Measurements from ENCODE around the gene PRR14. TPM values are rescaled to one million over a fixed set of nuclear protein-coding genes. Genes with fewer than 3 reads are reported as not detected.

PRR14 gene
- total RNA-seq, 1 experiment from 2014 or later: 17.4 TPM

GRCh38 chr16:30665830-30666190, 15.1 kb downstream of the PRR14 start:
- no peaks in the 10 kb centered on the region for H3K27me3 ChIP-seq (ENCODE audit: low read length)
- peaks cover 7% of the 10 kb centered on the region; the same call in 1 of the 2 replicates for H4K20me1 ChIP-seq (ENCODE audit: insufficient read depth, low read depth, low read length)
- H3K9ac ChIP-seq (ENCODE audit: low read length): no peak overlapping the region
- H3K4me2 ChIP-seq (ENCODE audit: low read depth, low read length, poor library complexity, severe bottlenecking): no peak overlapping the region
- H3K27ac ChIP-seq (ENCODE audit: low read length): no peak overlapping the region
- no peaks in the 10 kb centered on the region for H3K9me3 ChIP-seq (ENCODE audit: low read length)
- H3K36me3 ChIP-seq (ENCODE audit: insufficient read depth, low read length): peaks cover 33% of the 10 kb centered on the region
- no peak overlapping the region for H2AFZ ChIP-seq (ENCODE audit: low read length)
- H3K4me1 ChIP-seq (ENCODE audit: low read length): peaks cover 11% of the 10 kb centered on the region
- H3K4me3 ChIP-seq (ENCODE audit: low read length): no peak overlapping the region
- peaks cover 29% of the 10 kb centered on the region for H3K79me2 ChIP-seq (ENCODE audit: low read length)
- no peaks in the 10 kb centered on the region for H3K9me2 ChIP-seq (replicated peaks; ENCODE audit: insufficient read depth, low read length)
- no peak for DNase-seq

- no peak for DNase-seq
- H3K9me2 ChIP-seq (replicated peaks; ENCODE audit: insufficient read depth, low read length): no peaks in the 10 kb centered on the region
- H4K20me1 ChIP-seq (ENCODE audit: insufficient read depth, low read depth, low read length): peaks cover 7% of the 10 kb centered on the region; the same call in 1 of the 2 replicates
- H3K9ac ChIP-seq (ENCODE audit: low read length): no peak overlapping the region
- H3K79me2 ChIP-seq (ENCODE audit: low read length): peaks cover 20% of the 10 kb centered on the region
- no peaks in the 10 kb centered on the region for H3K27me3 ChIP-seq (ENCODE audit: low read length)
- H3K4me1 ChIP-seq (ENCODE audit: low read length): peaks cover 2% of the 10 kb centered on the region
- no peak overlapping the region for H3K27ac ChIP-seq (ENCODE audit: low read length)
- H3K36me3 ChIP-seq (ENCODE audit: insufficient read depth, low read length): peaks cover 24% of the 10 kb centered on the region
- no peak overlapping the region for H3K4me3 ChIP-seq (ENCODE audit: low read length)
- no peak overlapping the region for H3K4me2 ChIP-seq (ENCODE audit: low read depth, low read length, poor library complexity, severe bottlenecking)
- H2AFZ ChIP-seq (ENCODE audit: low read length): no peak overlapping the region
- no peaks in the 10 kb centered on the region for H3K9me3 ChIP-seq (ENCODE audit: low read length)
Observed at GRCh38 chr16:30666681-30667080, 15.9 kb downstream of the PRR14 start.

- Histone ChIP-seq H3K27me3 (ENCODE audit: low read length) (no peaks in the 10 kb centered on the region), H3K4me1 (ENCODE audit: low read length) (peaks cover 2% of the 10 kb centered on the region; the same call in 1 of the 2 replicates), H3K9me2 (replicated peaks; ENCODE audit: insufficient read depth, low read length) (no peaks in the 10 kb centered on the region), H3K79me2 (ENCODE audit: low read length) (peaks cover 14% of the 10 kb centered on the region), H4K20me1 (ENCODE audit: insufficient read depth, low read depth, low read length) (peaks cover 7% of the 10 kb centered on the region; the same call in 1 of the 2 replicates), H3K9ac (ENCODE audit: low read length) (no peak overlapping the region), H3K4me3 (ENCODE audit: low read length) (no peak overlapping the region), H3K4me2 (ENCODE audit: low read depth, low read length, poor library complexity, severe bottlenecking) (no peak overlapping the region), H3K27ac (ENCODE audit: low read length) (no peak overlapping the region), H3K36me3 (ENCODE audit: insufficient read depth, low read length) (peaks cover 18% of the 10 kb centered on the region), H3K9me3 (ENCODE audit: low read length) (no peaks in the 10 kb centered on the region), H2AFZ (ENCODE audit: low read length) (no peak overlapping the region)
- no peak for DNase-seq
Observed at GRCh38 chr16:30667361-30667905, 16.7 kb downstream of the PRR14 start.

- Histone ChIP-seq H3K9me3 (ENCODE audit: low read length) (no peaks in the 10 kb centered on the region), H3K27me3 (ENCODE audit: low read length) (no peaks in the 10 kb centered on the region), H4K20me1 (ENCODE audit: insufficient read depth, low read depth, low read length) (no peaks in the 10 kb centered on the region; the same call in 1 of the 2 replicates), H3K79me2 (ENCODE audit: low read length) (peaks cover 4% of the 10 kb centered on the region), H3K36me3 (ENCODE audit: insufficient read depth, low read length) (peaks cover 9% of the 10 kb centered on the region; the same call in 1 of the 2 replicates), H3K4me3 (ENCODE audit: low read length) (no peak overlapping the region), H3K4me2 (ENCODE audit: low read depth, low read length, poor library complexity, severe bottlenecking) (no peak overlapping the region), H3K4me1 (ENCODE audit: low read length) (no peaks in the 10 kb centered on the region), H3K9me2 (replicated peaks; ENCODE audit: insufficient read depth, low read length) (no peaks in the 10 kb centered on the region), H3K27ac (ENCODE audit: low read length) (no peak overlapping the region), H3K9ac (ENCODE audit: low read length) (no peak overlapping the region), H2AFZ (ENCODE audit: low read length) (no peak overlapping the region)
- no peak for DNase-seq
Observed at GRCh38 chr16:30668393-30668792, 17.6 kb downstream of the PRR14 start.

DNA sequence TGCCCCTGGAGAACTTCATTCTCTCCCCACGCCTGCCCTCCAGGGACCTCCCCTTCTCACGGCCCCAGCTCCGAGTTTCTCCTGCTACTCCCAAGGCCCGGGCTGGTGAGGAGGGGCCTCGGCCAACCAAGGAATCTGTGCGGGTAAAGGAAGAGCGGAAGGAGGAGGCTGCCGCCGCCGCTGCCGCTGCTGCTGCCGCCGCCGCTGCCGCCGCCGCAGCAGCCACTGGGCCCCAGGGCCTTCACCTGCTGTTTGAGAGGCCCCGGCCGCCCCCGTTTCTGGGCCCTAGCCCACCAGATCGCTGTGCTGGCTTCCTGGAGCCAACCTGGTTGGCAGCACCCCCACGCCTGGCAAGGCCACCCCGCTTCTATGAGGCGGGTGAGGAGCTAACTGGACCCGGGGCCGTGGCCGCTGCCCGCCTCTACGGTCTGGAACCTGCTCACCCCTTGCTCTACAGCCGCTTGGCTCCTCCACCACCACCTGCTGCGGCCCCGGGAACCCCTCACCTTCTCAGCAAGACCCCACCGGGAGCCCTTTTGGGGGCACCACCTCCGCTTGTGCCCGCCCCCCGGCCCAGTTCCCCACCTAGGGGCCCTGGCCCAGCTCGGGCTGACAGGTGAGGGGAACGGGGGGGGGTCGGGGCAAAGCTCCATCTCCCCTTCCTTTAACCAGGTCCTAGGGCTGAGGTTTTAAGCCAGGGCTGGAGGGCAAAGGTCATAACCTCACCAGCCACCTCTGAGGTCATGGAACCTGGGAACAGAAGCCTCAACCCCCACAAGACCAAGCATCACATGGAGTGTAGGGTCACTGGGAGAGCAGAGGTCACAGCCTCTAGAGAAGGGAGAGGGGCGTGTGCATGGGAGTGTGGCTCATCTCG, 18.5 kb downstream of the PRR14 start:
- peaks cover 7% of the 10 kb centered on the region; the same call in 1 of the 2 replicates for H3K36me3 ChIP-seq (ENCODE audit: insufficient read depth, low read length)
- H3K27ac ChIP-seq (ENCODE audit: low read length): no peak overlapping the region
- no peaks in the 10 kb centered on the region for H4K20me1 ChIP-seq (ENCODE audit: insufficient read depth, low read depth, low read length)
- no peak overlapping the region for H2AFZ ChIP-seq (ENCODE audit: low read length)
- no peaks in the 10 kb centered on the region for H3K9me3 ChIP-seq (ENCODE audit: low read length)
- no peaks in the 10 kb centered on the region for H3K9me2 ChIP-seq (replicated peaks; ENCODE audit: insufficient read depth, low read length)
- no peak for DNase-seq
- H3K4me2 ChIP-seq (ENCODE audit: low read depth, low read length, poor library complexity, severe bottlenecking): no peak overlapping the region
- H3K9ac ChIP-seq (ENCODE audit: low read length): no peak overlapping the region
- no peaks in the 10 kb centered on the region for H3K79me2 ChIP-seq (ENCODE audit: low read length)
- no peaks in the 10 kb centered on the region for H3K27me3 ChIP-seq (ENCODE audit: low read length)
- H3K4me3 ChIP-seq (ENCODE audit: low read length): no peak overlapping the region
- H3K4me1 ChIP-seq (ENCODE audit: low read length): no peaks in the 10 kb centered on the region

- H3K4me3 ChIP-seq (ENCODE audit: low read length): no peak overlapping the region
- no peaks in the 10 kb centered on the region for H4K20me1 ChIP-seq (ENCODE audit: insufficient read depth, low read depth, low read length)
- no peaks in the 10 kb centered on the region for H3K27me3 ChIP-seq (ENCODE audit: low read length)
- H3K9ac ChIP-seq (ENCODE audit: low read length): no peak overlapping the region
- H3K79me2 ChIP-seq (ENCODE audit: low read length): no peaks in the 10 kb centered on the region
- H3K4me1 ChIP-seq (ENCODE audit: low read length): no peaks in the 10 kb centered on the region
- H3K4me2 ChIP-seq (ENCODE audit: low read depth, low read length, poor library complexity, severe bottlenecking): no peak overlapping the region
- no peak overlapping the region for H2AFZ ChIP-seq (ENCODE audit: low read length)
- no peak overlapping the region for H3K27ac ChIP-seq (ENCODE audit: low read length)
- DNase-seq: no peak
- no peaks in the 10 kb centered on the region for H3K9me3 ChIP-seq (ENCODE audit: low read length)
- no peaks in the 10 kb centered on the region for H3K9me2 ChIP-seq (replicated peaks; ENCODE audit: insufficient read depth, low read length)
- peaks cover 7% of the 10 kb centered on the region; the same call in 1 of the 2 replicates for H3K36me3 ChIP-seq (ENCODE audit: insufficient read depth, low read length)
Observed at GRCh38 chr16:30669903-30670824, 19.4 kb downstream of the PRR14 start.

DNA sequence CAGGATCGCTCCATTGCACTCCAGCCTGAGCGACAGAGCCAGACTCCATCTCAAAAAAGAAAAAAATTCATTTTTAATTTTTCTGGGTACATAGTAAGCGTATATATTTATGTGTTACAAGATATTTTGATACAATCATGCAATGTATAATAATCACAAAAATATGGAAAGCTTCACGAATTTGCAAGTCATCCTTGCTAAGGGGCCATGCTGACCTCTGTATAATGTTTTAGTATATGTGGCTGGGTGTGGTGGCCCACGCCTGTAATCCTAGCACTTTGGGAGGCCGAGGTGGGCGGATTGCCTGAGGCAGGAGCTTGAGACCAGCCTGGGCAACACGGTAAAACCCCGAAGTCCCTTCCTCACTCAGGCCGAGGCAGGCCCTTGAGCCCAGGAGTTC, 24.4 kb downstream of the PRR14 start:
- H3K9me3 ChIP-seq (ENCODE audit: low read length): no peaks in the 10 kb centered on the region
- no peak for DNase-seq
- no peak overlapping the region for H2AFZ ChIP-seq (ENCODE audit: low read length)
- no peak overlapping the region for H3K4me3 ChIP-seq (ENCODE audit: low read length)
- no peaks in the 10 kb centered on the region for H3K9me2 ChIP-seq (replicated peaks; ENCODE audit: insufficient read depth, low read length)
- H3K4me1 ChIP-seq (ENCODE audit: low read length): peaks cover 8% of the 10 kb centered on the region
- no peak overlapping the region for H3K27ac ChIP-seq (ENCODE audit: low read length)
- H3K4me2 ChIP-seq (ENCODE audit: low read depth, low read length, poor library complexity, severe bottlenecking): no peak overlapping the region
- no peaks in the 10 kb centered on the region for H3K27me3 ChIP-seq (ENCODE audit: low read length)
- no peaks in the 10 kb centered on the region for H4K20me1 ChIP-seq (ENCODE audit: insufficient read depth, low read depth, low read length)
- H3K36me3 ChIP-seq (ENCODE audit: insufficient read depth, low read length): no peaks in the 10 kb centered on the region
- H3K79me2 ChIP-seq (ENCODE audit: low read length): no peaks in the 10 kb centered on the region
- no peak overlapping the region for H3K9ac ChIP-seq (ENCODE audit: low read length)
